Measurements from ENCODE around the gene SPTBN5. TPM values are rescaled to one million over a fixed set of nuclear protein-coding genes. Genes with fewer than 3 reads are reported as not detected.

The SPTBN5 gene
- total RNA-seq, 2 donors from 2014 or later, result 2.0 to 2.8 TPM

GRCh38 chr15:41856262-41856661 lies 37.6 kb downstream of the SPTBN5 start:
- Histone ChIP-seq H3K4me3 (ENCODE audit: low read length) (no peak overlapping the region), H3K9ac (ENCODE audit: extremely low read depth, low read length, poor library complexity, severe bottlenecking) (no peak overlapping the region), H3K27ac (ENCODE audit: low read depth, low read length) (no peak overlapping the region), H3K27me3 (ENCODE audit: control insufficient read depth, insufficient read depth, low read length, poor library complexity, severe bottlenecking) (no peaks in the 10 kb centered on the region), H3K4me1 (ENCODE audit: control insufficient read depth, insufficient read depth, low read length) (no peaks in the 10 kb centered on the region), H3K9me3 (ENCODE audit: control insufficient read depth, low read length) (no peaks in the 10 kb centered on the region), H3K36me3 (ENCODE audit: control insufficient read depth, insufficient read depth, low read length) (no peaks in the 10 kb centered on the region)
- Mint-ChIP-seq H3K27ac (no peak overlapping the region), H3K27me3 (ENCODE audit: insufficient read depth) (peaks cover under 1% of the 10 kb centered on the region), H3K9me3 (no peaks in the 10 kb centered on the region), H3K36me3 (ENCODE audit: low read depth) (no peaks in the 10 kb centered on the region), H3K4me1 (peaks cover 5% of the 10 kb centered on the region), H3K4me3 (no peak overlapping the region)
- no peak for TF ChIP-seq CTCF (conservative IDR thresholded peaks at IDR 0.05)
- 90 to 94% methylated on average over 7 to 17 of the region's 17 CpGs for WGBS, 2 experiments (ENCODE audit: insufficient coverage in 1 of 2, insufficient read length in 1 of 2)
- DNase-seq, result no peak

GRCh38 chr15:41855261-41855961 lies 38.4 kb downstream of the SPTBN5 start:
- no peak for DNase-seq
- H3K36me3 Mint-ChIP-seq (ENCODE audit: low read depth), result no peaks in the 10 kb centered on the region
- WGBS, 2 experiments (ENCODE audit: insufficient coverage in 1 of 2, insufficient read length in 1 of 2), result 79% methylated on average over 28 to 30 of the region's 30 CpGs
- H3K4me3 ChIP-seq (ENCODE audit: low read length), result no peak overlapping the region
- H3K9ac ChIP-seq (ENCODE audit: extremely low read depth, low read length, poor library complexity, severe bottlenecking), result no peak overlapping the region
- H3K36me3 ChIP-seq (ENCODE audit: control insufficient read depth, insufficient read depth, low read length), result no peaks in the 10 kb centered on the region
- no peaks in the 10 kb centered on the region for H3K27me3 ChIP-seq (ENCODE audit: control insufficient read depth, insufficient read depth, low read length, poor library complexity, severe bottlenecking)
- H3K4me1 Mint-ChIP-seq, result peaks cover 5% of the 10 kb centered on the region
- no peak overlapping the region for H3K27ac Mint-ChIP-seq
- no peak overlapping the region for H3K4me3 Mint-ChIP-seq
- peaks cover 1% of the 10 kb centered on the region for H3K27me3 Mint-ChIP-seq (ENCODE audit: insufficient read depth)
- TF ChIP-seq CTCF (conservative IDR thresholded peaks at IDR 0.05), result no peak
- H3K4me1 ChIP-seq (ENCODE audit: control insufficient read depth, insufficient read depth, low read length), result no peaks in the 10 kb centered on the region
- no peaks in the 10 kb centered on the region for H3K9me3 ChIP-seq (ENCODE audit: control insufficient read depth, low read length)
- no peaks in the 10 kb centered on the region for H3K9me3 Mint-ChIP-seq
- no peak overlapping the region for H3K27ac ChIP-seq (ENCODE audit: low read depth, low read length)

- Histone ChIP-seq H3K4me3 (ENCODE audit: low read length) (no peak overlapping the region), H3K36me3 (ENCODE audit: control insufficient read depth, insufficient read depth, low read length) (no peaks in the 10 kb centered on the region), H3K4me1 (ENCODE audit: control insufficient read depth, insufficient read depth, low read length) (no peaks in the 10 kb centered on the region), H3K9me3 (ENCODE audit: control insufficient read depth, low read length) (no peaks in the 10 kb centered on the region), H3K27me3 (ENCODE audit: control insufficient read depth, insufficient read depth, low read length, poor library complexity, severe bottlenecking) (no peaks in the 10 kb centered on the region), H3K27ac (ENCODE audit: low read depth, low read length) (no peak overlapping the region), H3K9ac (ENCODE audit: extremely low read depth, low read length, poor library complexity, severe bottlenecking) (no peak overlapping the region)
- Mint-ChIP-seq H3K27ac (no peak overlapping the region), H3K27me3 (ENCODE audit: insufficient read depth) (peaks cover 1% of the 10 kb centered on the region), H3K4me1 (peaks cover 3% of the 10 kb centered on the region), H3K9me3 (no peaks in the 10 kb centered on the region), H3K36me3 (ENCODE audit: low read depth) (no peaks in the 10 kb centered on the region), H3K4me3 (no peak overlapping the region)
- DNase-seq, result no peak
- TF ChIP-seq CTCF (conservative IDR thresholded peaks at IDR 0.05), result no peak
- 89 to 94% methylated on average over 8 to 9 of the region's 9 CpGs for WGBS, 2 experiments (ENCODE audit: insufficient coverage in 1 of 2, insufficient read length in 1 of 2)
Measured at GRCh38 chr15:41854443-41854842, 39.4 kb downstream of the SPTBN5 start.
